Stimulated activated CD4-positive, alpha-beta T cell treated with anti-CD3 and anti-CD28 coated beads, TNF-alpha, amount 100 ng/mL, for 1 hour (primary cell): Measurements from ENCODE around the gene KDM3B.
"Not testable (repeated sequence)": the region's sequence is repeated elsewhere in the genome, so short reads cannot be mapped to it uniquely, and the experiment has no call there.

ENCODE experiments used
- DNase-seq, 3 donors: peaks; one replicate each; pipeline ENCODE4 v3.0.0-alpha.2; 2020; ENCODE audit warnings: low read depth in 3 of 3, low spot score in 1 of 3

KDM3B gene

DNA sequence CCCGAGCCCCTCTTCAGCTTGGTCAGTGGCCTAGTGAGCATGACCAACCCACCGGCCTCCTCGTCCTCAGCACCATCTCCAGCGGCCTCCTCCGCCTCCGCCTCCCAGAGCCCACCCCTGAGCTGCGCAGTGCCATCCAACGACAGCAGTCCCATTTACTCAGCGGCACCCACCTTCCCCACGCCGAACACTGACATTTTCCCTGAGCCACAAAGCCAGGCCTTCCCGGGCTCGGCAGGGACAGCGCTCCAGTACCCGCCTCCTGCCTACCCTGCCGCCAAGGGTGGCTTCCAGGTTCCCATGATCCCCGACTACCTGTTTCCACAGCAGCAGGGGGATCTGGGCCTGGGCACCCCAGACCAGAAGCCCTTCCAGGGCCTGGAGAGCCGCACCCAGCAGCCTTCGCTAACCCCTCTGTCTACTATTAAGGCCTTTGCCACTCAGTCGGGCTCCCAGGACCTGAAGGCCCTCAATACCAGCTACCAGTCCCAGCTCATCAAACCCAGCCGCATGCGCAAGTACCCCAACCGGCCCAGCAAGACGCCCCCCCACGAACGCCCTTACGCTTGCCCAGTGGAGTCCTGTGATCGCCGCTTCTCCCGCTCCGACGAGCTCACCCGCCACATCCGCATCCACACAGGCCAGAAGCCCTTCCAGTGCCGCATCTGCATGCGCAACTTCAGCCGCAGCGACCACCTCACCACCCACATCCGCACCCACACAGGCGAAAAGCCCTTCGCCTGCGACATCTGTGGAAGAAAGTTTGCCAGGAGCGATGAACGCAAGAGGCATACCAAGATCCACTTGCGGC, 114.6 kb downstream of the KDM3B start:
- DNase-seq, result peak in 2 of 3 donors; percentile 19 to 53

GRCh38 chr5:138467711-138468132, 115.2 kb downstream of the KDM3B start:
- DNase-seq, result peak in 1 of 3 donors; percentile 53

DNA sequence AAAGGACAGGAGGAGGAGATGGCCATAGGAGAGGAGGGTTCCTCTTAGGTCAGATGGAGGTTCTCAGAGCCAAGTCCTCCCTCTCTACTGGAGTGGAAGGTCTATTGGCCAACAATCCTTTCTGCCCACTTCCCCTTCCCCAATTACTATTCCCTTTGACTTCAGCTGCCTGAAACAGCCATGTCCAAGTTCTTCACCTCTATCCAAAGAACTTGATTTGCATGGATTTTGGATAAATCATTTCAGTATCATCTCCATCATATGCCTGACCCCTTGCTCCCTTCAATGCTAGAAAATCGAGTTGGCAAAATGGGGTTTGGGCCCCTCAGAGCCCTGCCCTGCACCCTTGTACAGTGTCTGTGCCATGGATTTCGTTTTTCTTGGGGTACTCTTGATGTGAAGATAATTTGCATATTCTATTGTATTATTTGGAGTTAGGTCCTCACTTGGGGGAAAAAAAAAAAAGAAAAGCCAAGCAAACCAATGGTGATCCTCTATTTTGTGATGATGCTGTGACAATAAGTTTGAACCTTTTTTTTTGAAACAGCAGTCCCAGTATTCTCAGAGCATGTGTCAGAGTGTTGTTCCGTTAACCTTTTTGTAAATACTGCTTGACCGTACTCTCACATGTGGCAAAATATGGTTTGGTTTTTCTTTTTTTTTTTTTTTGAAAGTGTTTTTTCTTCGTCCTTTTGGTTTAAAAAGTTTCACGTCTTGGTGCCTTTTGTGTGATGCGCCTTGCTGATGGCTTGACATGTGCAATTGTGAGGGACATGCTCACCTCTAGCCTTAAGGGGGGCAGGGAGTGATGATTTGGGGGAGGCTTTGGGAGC, 115.9 kb downstream of the KDM3B start:
- peak in 1 of 3 donors; percentile 47 for DNase-seq

DNA sequence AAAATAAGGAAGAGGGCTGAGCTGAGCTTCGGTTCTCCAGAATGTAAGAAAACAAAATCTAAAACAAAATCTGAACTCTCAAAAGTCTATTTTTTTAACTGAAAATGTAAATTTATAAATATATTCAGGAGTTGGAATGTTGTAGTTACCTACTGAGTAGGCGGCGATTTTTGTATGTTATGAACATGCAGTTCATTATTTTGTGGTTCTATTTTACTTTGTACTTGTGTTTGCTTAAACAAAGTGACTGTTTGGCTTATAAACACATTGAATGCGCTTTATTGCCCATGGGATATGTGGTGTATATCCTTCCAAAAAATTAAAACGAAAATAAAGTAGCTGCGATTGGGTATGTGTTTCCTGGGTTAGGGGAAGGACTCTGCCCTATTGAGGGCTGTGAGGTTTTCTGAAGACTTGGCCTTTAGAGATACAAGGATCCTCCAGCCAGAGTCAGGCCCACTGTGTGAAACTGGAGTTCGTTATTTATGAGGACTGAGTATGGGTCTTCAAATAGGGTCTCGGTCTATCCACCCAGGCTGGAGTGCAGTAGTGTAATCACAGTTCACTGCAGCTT, 116.6 kb downstream of the KDM3B start:
- no peak for DNase-seq

DNA sequence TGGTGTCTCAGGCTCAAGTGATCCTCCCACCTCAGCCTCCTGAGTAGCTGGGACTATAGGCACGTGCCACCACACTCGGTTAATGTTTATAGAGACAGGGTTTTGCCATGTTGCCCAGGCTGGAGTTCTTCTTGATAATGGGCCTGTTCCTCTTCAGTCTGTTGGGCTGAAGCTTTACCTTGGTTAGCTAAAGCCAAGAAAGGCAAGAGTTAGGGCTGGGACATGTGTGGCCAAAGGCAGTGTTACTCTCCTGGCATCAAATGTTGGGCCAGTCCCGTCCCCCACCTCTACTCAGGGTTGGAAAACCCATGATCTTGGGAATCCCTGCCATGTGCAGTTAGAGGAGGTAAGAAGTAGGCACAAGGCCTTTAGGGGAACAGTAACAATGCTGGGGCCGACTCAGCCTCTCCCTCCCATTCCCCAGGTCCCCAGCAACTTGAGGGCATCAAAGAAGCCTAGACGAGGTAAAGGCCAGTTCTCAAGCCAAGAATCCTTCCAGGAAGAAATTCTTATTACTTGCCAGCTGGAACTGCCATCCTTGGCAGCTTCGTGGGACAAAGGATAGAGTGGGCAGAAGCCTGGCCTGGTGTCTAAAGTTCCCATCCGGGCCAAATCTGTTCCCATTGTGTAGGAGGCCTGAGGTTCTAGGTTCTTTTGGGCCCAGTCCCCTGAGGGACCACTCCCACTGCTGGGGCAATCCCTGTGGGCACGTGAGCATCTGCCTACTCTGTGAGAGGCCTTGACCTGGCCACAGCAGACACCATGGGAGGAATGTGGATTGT, 117.2 kb downstream of the KDM3B start:
- DNase-seq, result peak in 2 of 3 donors; percentile 57 to 79

GRCh38 chr5:138470322-138471051, 118.0 kb downstream of the KDM3B start:
- peak in 1 of 3 donors; percentile 22 for DNase-seq

GRCh38 chr5:138471052-138471361, 118.5 kb downstream of the KDM3B start:
- no peak for DNase-seq

DNA sequence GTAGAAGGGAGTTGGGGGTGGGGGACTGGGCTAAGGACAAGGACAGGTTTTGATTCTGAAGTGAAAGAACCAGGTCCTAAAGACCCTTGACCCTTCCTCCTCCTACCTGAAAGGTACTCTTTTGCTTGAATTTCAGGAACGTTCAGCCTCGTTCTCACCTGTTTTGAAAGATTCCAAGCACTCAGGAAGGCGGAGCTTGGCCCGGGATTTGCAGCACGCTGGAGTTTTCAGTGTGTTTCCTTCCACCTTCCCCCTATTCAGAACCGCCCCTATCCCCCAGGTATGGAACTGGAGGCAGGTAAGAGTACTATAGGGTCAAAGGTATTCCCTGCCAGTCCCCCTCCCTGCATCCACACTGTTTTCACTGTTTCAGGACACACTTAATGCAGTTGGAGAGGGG, 119.9 kb downstream of the KDM3B start:
- no peak for DNase-seq

GRCh38 chr5:138473151-138473550, 120.7 kb downstream of the KDM3B start:
- not testable (repeated sequence) for DNase-seq

- DNase-seq, result no peak
Measured at GRCh38 chr5:138476918-138477317, 124.4 kb downstream of the KDM3B start.

GRCh38 chr5:138482638-138483037, 130.2 kb downstream of the KDM3B start:
- DNase-seq, result no peak
